CD4-positive, alpha-beta T cell treated with Interleukin-15 for 1 hour (primary cell): ENCODE measurements around the gene SH3RF1.

Experiments
- DNase-seq: peaks from one replicate; pipeline ENCODE4 v3.0.0-alpha.2; 2020

Gene SH3RF1

DNA sequence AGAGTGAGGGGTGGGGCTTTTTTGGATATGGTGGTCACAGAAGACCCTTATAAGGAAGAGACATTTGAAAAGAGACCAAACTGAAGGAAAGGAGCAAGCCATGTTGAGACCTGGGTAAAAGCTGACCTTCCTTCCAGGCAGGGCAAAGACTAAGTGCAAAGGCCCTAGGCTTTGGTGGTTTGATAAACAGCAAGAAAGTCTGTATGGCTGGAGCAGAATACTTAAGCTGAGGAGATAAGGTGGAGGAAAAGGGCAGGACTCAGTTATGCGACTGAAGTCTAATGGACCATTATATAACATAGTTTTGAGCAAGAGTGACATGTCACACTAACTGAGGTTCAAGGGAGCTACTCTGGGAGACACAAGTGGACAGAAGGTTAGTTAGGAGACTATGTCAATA lies 20.0 kb downstream of the SH3RF1 start:
- DNase-seq, result no peak

DNA sequence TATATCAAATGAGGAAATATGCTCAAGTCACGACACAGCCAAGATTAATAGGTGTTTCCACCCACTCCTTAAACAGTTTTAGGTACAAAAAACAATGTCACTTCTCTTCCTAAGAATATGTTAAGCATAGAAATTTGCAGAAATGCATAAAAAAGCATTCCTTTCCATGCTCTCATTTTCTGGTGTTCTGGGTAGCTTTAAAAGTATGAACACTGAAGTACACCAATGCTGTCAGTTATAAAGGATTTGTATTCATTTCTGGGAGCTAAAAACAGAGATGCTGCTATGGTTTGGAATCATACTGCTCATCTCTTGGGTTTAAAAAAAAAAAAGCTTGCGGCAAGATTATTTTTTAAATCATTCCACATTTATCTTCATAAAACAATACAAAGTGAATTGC lies 20.8 kb downstream of the SH3RF1 start:
- DNase-seq, result no peak

DNA sequence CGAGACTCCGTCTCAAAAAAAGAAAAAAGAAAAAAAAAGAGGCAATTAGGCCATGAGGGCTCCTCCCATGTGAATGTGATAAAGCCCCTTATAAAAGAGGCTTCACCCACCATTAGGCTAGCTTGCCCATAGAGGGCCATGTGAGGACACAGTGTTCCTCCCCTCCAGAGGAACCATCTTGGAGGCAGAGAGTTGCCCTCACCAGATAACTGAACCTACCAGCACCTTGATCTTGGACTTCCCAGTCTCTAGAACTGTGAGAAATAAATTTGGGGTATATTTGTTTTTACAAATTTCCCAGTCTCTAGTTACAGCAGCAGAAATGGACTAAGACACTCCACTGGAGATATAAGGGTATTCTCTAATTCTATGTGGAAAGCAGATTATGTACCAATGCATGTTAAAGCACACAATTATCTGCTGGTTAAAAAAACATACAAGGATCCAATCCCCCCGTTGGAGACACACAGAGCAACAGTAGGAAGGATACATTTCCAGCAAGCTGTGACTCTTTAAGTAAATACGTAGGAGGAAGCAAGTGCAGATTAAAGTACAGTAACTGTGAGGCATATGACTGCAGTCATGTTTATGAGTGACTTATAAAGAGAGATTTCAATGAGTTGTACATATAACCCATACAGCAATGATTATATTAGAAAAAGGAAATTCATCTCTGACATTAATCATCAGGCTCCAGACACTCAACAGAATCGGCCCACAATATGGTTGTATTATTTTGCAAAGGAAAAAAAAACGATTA lies 21.4 kb downstream of the SH3RF1 start:
- DNase-seq, result no peak

DNA sequence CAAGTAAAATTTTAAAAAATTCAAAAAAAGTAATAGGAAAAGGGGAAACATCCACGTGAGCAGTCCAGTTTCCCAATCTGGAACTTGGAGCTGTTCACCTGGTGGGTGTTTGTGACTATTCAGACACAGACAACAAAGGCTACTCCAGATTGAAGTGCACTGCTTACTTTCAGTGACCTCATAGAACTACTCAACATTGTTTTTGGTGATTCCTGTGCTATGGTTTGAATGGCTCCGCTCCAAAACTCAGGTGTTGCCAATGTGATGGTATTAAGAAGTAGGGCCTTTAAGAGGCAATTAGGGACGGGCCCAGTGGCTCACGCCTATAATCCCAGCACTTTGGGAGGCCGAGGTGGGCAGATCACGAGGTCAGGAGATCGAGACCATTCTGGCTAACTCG lies 22.1 kb downstream of the SH3RF1 start:
- DNase-seq, result no peak

DNA sequence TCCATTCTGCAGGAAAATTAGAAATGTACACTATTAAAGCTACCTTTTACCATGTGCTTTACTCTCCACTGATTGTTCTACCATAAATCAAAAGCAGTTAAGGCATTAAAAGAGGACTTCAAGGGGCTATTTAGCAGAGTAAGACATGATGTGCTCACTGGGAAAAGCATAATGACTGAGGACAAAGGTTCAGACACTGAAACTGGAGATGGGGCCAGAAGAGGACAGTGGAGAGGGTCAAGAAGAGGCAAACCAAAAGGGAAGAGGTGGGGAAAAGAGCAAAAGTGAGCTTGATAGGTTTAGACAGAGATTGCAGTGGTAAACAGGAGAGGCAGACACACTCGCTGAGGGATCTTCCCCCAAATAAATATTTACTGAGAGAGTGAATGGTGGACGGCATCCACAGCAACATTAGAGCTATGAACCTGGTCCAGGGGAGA lies 23.8 kb downstream of the SH3RF1 start:
- no peak for DNase-seq

DNA sequence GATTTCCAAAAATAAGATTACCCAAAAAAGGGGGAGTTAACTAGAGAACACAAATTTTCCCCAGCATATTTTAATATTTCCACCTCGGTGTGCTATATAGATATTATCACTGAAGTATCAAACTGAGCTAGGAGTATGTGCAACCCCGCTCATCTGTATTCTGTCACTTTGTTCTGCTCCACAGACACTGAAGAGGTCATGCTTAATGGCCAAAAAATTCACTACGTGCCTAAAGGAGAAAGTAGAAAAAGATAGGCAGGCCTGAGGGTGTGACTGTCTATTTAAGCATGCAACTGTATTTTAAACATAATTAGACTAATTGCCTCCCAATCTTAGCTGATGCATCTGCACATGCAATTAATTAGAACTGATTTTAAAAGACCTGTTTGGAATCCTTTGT lies 24.5 kb downstream of the SH3RF1 start:
- no peak for DNase-seq

DNA sequence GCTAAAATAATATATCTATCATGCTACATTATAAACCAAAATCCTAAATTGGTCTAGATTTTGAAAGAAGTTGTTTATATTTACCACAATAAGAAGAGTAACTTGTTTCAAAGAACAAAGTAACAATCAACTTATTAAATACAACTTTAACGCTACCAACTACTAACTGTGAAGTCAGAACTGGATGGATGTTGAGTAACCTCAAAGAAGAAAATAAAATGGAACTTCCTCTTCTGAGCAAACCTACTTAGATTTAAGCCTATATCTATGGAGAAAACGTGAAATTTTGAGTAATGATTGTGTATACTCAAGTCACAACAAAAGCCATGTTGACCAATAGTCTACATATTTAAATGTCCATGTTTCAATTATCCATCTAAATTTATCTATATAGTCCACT lies 25.7 kb downstream of the SH3RF1 start:
- DNase-seq, result no peak

DNA sequence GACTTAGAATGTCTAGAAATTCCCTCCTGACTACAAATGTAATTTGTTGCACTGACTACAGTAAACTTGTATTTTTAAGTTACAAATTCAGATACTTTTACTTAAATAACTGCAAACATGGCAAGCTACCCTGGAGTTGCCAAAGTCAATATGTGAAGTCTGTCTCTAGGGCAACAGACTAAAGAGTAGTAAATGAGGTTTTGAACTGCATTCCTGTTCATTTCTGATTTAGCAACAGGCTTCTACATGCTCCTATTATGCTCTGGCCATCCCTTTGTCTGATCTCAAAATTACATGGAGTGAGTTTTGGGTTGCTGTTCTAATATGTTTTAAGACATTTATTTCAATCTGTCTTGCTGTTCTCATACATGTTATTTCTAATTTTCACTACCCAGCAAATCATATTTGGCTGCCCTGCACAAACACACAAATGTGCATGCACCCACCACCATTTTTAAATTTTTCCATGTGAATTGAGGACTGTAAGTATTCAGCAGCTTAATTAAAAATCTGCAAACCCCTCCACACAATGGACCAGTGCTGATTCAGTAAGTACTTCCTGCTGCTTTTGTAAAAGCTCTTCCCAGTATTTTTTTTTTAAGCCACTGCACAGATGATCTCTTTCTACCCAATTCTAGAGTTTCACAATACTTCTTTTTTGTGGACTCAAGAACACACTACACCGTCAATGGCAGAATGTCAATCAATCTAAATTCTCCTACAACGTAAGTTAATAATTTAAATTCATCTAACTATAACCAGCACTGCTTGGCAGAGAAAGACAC lies 26.7 kb downstream of the SH3RF1 start:
- DNase-seq, result no peak

DNA sequence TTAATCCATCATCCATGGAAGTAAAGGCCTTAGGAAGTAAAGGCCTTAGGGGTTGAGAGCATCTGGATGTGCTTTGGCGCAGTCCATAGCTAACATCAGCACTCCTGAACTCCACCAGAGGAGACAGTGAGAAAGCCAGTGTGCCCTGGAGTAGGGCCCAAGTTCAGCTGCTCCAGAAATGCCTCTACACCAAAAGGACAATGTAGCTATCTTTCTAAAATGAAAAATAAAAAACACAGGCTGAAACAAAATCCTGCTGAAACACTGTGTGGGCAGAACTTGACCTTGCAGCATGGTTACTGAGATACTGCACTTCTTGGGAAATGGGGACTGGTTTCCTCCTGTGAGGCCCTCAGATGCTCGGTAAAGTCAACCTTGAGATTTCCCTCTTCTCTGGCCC lies 29.3 kb downstream of the SH3RF1 start:
- DNase-seq, result no peak

DNA sequence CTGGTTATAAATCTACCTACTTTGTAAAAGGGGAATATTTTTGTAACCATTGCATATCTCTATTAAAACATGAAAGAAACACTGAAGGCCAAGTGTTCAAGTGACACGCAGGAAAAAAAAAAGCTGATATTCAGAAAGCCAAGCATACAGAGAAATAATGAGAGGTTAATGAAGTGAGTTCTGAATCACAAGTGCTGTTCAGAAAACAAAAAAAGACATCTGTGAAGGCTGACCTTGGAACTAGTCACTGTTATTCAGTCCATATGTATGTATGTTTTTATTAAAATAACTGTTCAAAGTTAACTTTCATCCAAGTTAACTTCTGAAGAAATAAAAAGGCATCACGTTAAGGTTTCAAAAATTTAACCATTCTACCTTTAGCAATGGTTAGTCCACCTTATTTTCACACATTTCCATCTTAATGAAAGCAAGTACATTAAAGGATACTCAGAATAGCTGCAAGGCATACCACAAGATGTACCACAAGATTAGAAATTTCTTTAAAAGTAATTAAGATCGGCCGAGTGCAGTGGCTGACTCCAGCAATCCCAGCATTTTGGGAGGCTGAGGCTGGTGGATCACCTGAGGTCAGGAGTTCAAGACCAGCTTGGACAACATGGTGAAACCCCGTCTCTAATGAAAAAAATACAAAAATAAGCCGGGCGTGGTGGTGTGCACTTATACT lies 31.4 kb downstream of the SH3RF1 start:
- no peak for DNase-seq

DNA sequence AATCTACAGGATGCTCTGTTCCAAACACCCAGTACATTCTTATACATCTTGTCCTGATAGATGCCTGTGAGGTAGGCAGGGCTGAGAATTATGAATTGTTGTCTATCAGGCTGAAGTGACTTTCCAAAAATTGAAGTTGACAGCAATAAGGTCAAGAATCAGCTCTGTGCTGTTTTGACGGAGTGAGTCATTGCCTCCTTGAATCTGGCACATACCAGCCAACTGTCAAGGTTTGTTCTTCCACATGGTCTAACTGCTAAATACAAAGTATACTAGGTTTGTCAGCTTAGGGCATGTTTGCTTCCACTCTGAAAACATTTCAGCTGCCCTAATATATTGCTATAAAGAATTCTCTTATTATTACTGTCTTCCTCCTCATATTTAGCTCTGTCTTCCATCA lies 32.3 kb downstream of the SH3RF1 start:
- no peak for DNase-seq

DNA sequence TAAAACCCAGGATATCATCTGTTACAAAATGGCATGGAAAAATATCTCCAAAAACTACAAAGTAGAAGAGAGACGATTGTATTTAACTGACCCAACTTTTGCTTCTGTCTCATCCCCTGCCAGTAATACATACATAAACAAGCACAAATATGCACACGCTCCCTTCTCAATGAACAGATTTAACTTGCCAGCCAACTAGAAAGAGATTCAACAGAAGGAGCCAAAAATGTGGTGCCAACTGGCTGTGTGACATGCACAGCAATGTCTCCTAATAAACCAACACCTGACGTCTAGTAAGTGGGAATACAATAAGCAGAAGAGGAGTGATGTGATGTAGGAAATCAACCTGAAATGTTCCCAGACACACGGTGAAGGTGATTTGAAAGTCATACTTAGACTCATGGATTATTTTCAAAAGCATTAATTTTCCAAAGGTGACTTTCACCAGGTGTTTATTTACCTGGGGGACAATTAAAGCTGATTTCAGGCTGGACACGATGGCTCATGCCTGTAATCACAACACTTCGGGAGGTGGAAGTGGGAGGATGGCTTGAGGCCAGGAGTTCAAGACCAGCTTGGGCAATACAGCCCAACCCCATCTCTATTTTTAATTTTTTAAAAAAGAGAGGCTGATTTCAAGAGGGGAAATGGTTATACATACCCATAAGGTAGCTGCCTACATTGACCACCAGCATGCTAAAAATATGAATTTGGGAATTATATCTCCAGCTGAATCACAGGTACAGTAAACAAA lies 33.7 kb downstream of the SH3RF1 start:
- no peak for DNase-seq

DNA sequence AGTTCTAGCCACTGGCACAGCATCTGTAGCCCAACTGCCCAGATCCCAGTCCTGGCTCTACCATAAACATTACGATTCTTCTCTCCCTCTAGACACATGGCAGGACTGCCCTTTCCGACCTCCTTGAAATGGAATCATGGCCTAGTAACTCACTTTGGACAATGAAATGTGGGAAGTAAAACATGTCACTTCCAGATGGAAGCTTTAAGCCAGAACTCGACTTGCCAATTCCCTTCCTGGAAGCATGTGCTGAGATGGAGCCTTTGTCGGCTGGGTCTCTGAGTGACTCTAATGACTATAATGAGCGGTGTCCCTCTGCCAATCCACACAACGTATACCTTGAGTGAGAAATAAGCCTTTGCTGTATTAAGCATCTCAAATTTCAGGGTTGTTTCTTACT lies 34.7 kb downstream of the SH3RF1 start:
- no peak for DNase-seq

DNA sequence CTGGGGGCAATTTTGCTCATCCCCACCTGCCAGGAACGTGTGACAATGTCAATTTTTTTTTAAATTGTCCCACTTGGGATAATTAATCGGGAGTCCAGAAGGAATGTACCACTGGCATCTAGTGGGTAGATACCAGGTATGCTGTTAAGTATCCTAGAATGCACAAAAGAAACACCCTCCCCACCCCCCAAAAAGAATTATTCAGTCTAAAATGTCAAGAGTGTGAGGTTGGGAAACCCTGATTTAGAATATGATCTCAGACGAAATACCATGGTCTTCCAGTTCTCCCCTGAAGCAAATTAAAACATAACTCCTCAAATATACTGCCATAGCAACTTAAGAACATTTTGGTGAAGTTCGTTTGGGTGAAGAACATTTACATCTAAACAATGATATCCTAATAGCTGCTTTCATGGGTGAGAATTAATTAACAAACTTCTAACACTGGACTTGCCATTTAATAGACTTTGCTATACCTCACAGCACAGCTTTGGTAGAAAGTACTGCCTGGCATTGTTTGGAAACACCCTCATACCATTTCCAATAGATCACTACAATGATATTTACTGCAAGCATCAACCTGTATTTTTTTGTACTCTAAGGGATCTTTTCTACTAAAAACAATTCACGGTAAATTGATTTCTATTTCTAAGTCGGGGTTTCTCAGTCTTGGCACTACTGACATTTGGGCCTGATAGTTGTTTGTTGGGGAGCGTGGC lies 36.5 kb downstream of the SH3RF1 start:
- DNase-seq, result no peak

DNA sequence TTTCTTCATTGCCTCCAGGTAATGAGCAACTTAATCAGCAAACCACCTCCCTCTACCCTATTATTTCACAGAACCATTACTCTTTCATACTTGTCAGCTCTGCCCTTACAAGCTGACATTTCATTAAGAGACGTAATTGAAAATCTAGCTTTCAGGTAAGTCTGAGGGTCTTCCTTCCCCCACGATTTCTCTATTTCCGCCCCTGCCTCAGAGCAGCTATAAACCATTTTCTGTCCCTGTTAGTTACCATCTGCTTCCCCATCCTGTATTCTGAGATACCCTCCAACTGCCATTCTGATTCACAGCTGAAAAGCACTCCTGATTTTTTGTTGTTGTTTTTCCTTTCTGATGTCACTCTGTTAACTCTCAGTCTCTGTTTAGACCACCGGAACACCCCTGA lies 37.1 kb downstream of the SH3RF1 start:
- DNase-seq, result no peak

DNA sequence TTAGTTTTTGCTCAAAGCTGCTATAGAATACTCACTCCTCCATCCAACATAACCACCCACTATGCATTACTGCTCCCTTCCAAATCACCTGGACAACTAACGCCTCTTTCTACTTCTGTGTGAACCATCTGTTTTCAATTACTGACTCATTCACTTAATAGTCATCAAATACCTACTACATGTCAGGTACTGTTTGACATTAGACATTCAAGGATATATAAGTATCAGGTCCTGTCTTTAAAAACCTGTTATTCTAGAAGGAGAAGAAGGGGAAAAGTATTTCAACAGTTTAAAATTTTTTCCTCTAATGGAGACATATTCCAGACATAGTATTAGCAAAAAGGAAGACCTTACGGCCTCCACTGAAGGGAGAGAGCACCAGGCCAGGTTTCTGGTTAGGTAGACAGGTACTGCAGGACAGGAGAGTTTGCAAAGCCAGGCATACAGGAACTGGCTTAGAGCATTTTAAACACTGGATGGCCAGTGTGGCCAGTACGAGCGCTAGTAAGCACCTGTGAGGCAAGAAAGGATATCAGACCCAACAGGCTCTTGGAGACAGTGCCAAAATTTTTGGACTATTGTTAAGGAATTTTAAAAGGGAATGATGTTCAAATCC lies 39.0 kb downstream of the SH3RF1 start:
- DNase-seq, result no peak

DNA sequence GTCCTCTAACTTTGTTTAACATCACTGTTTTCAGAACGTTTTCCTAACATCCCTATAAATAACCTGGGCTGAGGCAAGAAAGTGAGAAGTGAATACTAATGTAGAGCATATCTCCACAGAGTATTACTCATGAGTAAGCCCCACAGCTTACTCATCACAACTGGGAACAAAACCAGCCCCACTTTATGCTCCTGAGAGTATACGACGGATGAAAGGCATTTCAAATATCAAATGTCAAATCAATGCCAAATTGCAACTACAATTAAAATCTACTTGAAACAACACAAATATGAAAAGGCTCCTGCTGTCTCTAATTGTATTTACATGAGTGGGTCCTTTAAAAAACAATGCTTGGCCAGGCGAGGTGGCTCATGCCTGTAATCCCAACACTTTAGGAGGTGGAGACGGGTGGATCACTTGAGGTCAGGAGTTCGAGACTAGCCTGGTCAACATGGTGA lies 41.2 kb downstream of the SH3RF1 start:
- no peak for DNase-seq

DNA sequence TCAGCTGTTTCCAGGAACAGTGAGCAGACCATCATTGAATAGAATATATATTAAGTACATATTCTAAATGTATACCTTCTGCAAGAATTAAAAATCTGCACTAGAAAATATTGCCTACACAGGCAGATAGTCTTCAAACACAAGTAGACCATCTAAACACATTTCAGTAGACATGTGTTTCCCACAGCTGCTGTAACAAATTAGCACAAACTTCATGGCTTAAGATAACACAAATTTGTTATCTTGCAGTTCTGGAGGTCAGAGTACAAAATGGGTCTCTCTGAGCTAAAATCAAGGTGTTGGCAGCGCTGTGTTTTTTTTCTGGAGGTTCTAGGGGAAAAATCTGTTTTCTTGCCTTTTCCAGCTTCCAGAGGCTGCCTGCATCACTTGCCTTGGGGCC lies 42.7 kb downstream of the SH3RF1 start:
- no peak for DNase-seq

DNA sequence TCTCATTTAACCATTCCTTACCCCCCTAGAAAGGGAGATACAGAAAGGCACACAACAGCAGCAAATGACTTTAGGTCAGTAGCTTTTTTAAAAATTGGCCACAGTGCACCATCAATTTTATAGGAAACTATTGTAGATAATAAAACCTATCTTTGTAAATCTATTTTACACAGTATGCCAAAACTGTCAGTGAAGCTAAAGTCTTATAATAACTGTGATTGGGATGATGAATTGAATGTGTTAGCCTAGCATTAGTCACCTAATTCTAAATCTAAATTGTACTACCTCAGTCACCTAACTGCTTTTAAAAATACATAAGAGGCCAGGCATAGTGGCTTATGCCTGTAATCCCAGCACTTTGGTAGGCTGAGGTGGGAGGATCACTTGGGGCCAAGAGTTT lies 44.2 kb downstream of the SH3RF1 start:
- no peak for DNase-seq

DNA sequence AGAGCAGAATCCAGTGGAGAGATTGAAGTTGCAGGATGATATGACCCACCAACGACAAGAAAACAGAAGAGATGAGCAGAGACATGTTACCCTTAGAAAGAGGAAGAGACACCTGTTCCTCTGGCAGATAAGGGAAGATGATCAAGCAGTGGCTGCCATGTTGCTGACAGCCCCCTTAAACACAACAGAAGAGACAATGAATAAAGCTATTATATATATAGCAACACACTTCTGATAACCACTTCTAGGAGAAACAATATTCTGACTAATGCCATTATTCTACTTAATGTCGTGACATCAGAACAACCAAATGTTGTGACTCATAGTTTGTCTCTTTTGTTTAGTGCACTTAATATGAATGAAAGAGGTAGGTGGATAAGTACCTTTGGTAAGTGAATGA lies 44.9 kb downstream of the SH3RF1 start:
- no peak for DNase-seq

DNA sequence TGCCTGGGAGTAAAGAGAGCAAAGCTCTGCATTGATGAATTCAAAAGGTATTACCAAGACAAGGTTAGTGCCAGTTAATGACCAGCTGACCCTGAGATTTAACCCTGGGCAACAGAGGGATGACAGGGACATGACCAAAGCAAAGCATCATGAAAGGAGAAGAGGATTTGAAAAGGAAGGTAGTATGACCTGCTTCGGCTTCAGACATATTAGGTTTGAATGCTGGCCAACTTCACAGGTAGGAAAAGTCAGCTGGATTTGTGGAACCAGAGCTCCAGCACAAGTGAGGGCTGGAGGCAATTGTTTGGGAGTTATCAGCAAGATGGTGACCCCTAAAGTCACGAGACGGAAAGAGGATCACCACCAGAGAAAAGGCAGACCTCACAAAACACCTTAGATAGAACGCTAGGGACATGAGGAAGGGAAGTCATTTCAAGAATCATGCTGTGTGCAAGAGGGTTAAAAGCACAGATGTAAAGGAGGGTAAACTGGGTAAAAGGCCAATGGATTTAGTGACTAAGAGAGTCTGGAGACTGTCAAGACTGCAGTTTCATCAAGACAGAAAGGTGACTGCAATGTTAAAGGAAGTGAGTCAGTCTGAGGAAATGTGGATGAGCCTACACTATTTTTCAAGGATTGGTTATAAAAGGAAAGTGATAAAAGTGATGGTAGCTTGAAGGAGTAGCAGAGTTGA lies 45.6 kb downstream of the SH3RF1 start:
- DNase-seq, result no peak
